IPS-18c (cell line): ENCODE results near the gene CADM4.
A peak's percentile ranks its signal among the peaks of the same experiment; 100 is the strongest.
"Not testable (repeated sequence)": the region's sequence is repeated elsewhere in the genome, so short reads cannot be mapped to it uniquely, and the experiment has no call there.

Experiments used
- H3K4me3 ChIP-seq: 2 replicates; pipeline ENCODE4 v1.7.0; 2013; ENCODE audit warnings: low read depth, mild to moderate bottlenecking, low read length, moderate library complexity; ENCODE audit not compliant: insufficient read depth
- H3K9me3 ChIP-seq: one replicate; pipeline ENCODE4 v1.6.1; 2013; ENCODE audit warnings: mild to moderate bottlenecking, low read length, moderate library complexity; ENCODE audit not compliant: control insufficient read depth, insufficient read depth

Gene CADM4

GRCh38 chr19:43597876-43598275 lies 41.8 kb downstream of the CADM4 start:
- Histone ChIP-seq H3K4me3 (peak overlapping the region; percentile 80; the same call in 1 of the 2 replicates), H3K9me3 (no peaks in the 10 kb centered on the region)

GRCh38 chr19:43596842-43597461 lies 42.7 kb downstream of the CADM4 start:
- no peaks in the 10 kb centered on the region for H3K9me3 ChIP-seq
- peak overlapping the region; percentile 80 for H3K4me3 ChIP-seq

GRCh38 chr19:43595999-43596841 lies 43.4 kb downstream of the CADM4 start, which contains the start of the genes IRGQ and ZNF576:
Gene IRGQ, minus strand, starts transcription at chr19:43596134. Its CDS starts 796 bp downstream, at chr19:43595338.
Gene ZNF576, plus strand, starts transcription at chr19:43596595. Its CDS starts 514 bp downstream, at chr19:43597109.
- peak within 1 kb of the TSS; percentile 80 for H3K4me3 ChIP-seq
- H3K9me3 ChIP-seq, result no peaks in the 10 kb centered on the region

GRCh38 chr19:43595605-43595998 lies 44.0 kb downstream of the CADM4 start:
- H3K4me3 ChIP-seq, result peak overlapping the region; percentile 71
- no peaks in the 10 kb centered on the region for H3K9me3 ChIP-seq

- peak overlapping the region; percentile 71 for H3K4me3 ChIP-seq
- no peaks in the 10 kb centered on the region for H3K9me3 ChIP-seq
These were observed 44.7 kb downstream of the CADM4 start for GRCh38 chr19:43594710-43595604.

GRCh38 chr19:43594081-43594697 lies 45.5 kb downstream of the CADM4 start:
- no peak overlapping the region for H3K4me3 ChIP-seq
- H3K9me3 ChIP-seq, result no peaks in the 10 kb centered on the region

- H3K4me3 ChIP-seq, result no peak overlapping the region
These were observed 46.8 kb downstream of the CADM4 start for GRCh38 chr19:43592800-43593350.

GRCh38 chr19:43591904-43592772 lies 47.5 kb downstream of the CADM4 start:
- no peak overlapping the region for H3K4me3 ChIP-seq
- H3K9me3 ChIP-seq, result no peaks in the 10 kb centered on the region

More at GRCh38 chr19:43592800-43593350, 46.8 kb downstream of the CADM4 start:
- no peaks in the 10 kb centered on the region for H3K9me3 ChIP-seq

GRCh38 chr19:43589678-43590077 lies 50.0 kb downstream of the CADM4 start:
- no peak overlapping the region for H3K4me3 ChIP-seq

GRCh38 chr19:43589277-43589676 lies 50.4 kb downstream of the CADM4 start:
- Histone ChIP-seq H3K4me3 (no peak overlapping the region), H3K9me3 (no peaks in the 10 kb centered on the region)

More at GRCh38 chr19:43589678-43590077, 50.0 kb downstream of the CADM4 start:
- no peaks in the 10 kb centered on the region for H3K9me3 ChIP-seq

- not testable (repeated sequence) for H3K4me3 ChIP-seq, H3K9me3 ChIP-seq
These were observed 52.6 kb downstream of the CADM4 start for GRCh38 chr19:43587029-43587428.

- H3K4me3 ChIP-seq, result no peak overlapping the region
- no peaks in the 10 kb centered on the region for H3K9me3 ChIP-seq
These were observed 53.3 kb downstream of the CADM4 start for GRCh38 chr19:43586346-43586745.

GRCh38 chr19:43584484-43584883 lies 55.2 kb downstream of the CADM4 start:
- H3K4me3 ChIP-seq, result no peak overlapping the region

GRCh38 chr19:43582495-43582894 lies 57.2 kb downstream of the CADM4 start:
- Histone ChIP-seq H3K4me3 (no peak overlapping the region), H3K9me3 (no peaks in the 10 kb centered on the region)

More at GRCh38 chr19:43584484-43584883, 55.2 kb downstream of the CADM4 start:
- H3K9me3 ChIP-seq, result no peaks in the 10 kb centered on the region

GRCh38 chr19:43581467-43581866 lies 58.2 kb downstream of the CADM4 start:
- no peak overlapping the region; the same call in 1 of the 2 replicates for H3K4me3 ChIP-seq
- H3K9me3 ChIP-seq, result no peaks in the 10 kb centered on the region

- Histone ChIP-seq H3K4me3 (no peak overlapping the region), H3K9me3 (no peaks in the 10 kb centered on the region)
These were observed 60.9 kb downstream of the CADM4 start for GRCh38 chr19:43578787-43579186.
